Gastroesophageal sphincter (tissue), 4 donors: ENCODE measurements around the gene ARHGEF3. TPM values are rescaled to one million over a fixed set of nuclear protein-coding genes. Genes with fewer than 3 reads are reported as not detected.

Source experiments
- ATAC-seq: fragments of 150-250 bp; one replicate; pipeline ENCODE4 v1.9.1; 2016; ENCODE audit warnings: mild to moderate bottlenecking, moderate library complexity
- H3K27ac ChIP-seq, 4 donors: fragments of 200-600 bp; sonication (generic) in 3 of 4; 1 replicate in 3 of 4; 2 replicates in 1 of 4; pipeline ENCODE4 v1.5.1; 2016 to 2019
- H3K27me3 ChIP-seq: fragments of 200-600 bp; sonication (generic); one replicate; pipeline ENCODE4 v1.5.1; 2019
- H3K36me3 ChIP-seq, 2 donors: fragments of 200-600 bp; sonication (generic); one replicate each; pipeline ENCODE4 v1.5.1; 2019; ENCODE audit warnings: control low read depth in 1 of 2
- H3K4me1 ChIP-seq, 3 donors: fragments of 200-600 bp; sonication (generic); 1 replicate in 2 of 3; 2 replicates in 1 of 3; pipeline ENCODE4 v1.5.1; 2016 to 2019; ENCODE audit warnings: control low read depth in 2 of 3
- H3K4me3 ChIP-seq, 2 donors: fragments of 200-600 bp; sonication (generic); one replicate each; pipeline ENCODE4 v1.5.1; 2019; ENCODE audit warnings: mild to moderate bottlenecking in 1 of 2, moderate library complexity in 1 of 2
- H3K9me3 ChIP-seq, 3 donors: fragments of 200-600 bp; sonication (generic); one replicate each; pipeline ENCODE4 v1.5.1; 2017 to 2019; ENCODE audit warnings: control low read depth in 2 of 3
- EP300 ChIP-seq: sonication (generic); formaldehyde crosslinking; IDR thresholded peaks from one replicate; pipeline ENCODE4 v1.6.1; 2017; ENCODE audit warnings: antibody characterized with exemption, mild to moderate bottlenecking
- POLR2A ChIP-seq, 2 donors: fragments of 450-650 bp; IDR thresholded peaks; one replicate each; pipeline ENCODE4 v1.6.1; 2017; ENCODE audit warnings: antibody characterized with exemption in 2 of 2, mild to moderate bottlenecking in 2 of 2, moderate library complexity in 1 of 2
- POLR2AphosphoS5 ChIP-seq: sonication (generic); formaldehyde crosslinking; IDR thresholded peaks from one replicate; pipeline ENCODE4 v1.6.1; 2017; ENCODE audit warnings: antibody characterized with exemption
- WGBS, 2 donors: methylation state at CpG; one replicate each; pipeline ENCODE4 v1.1.5; 2018; ENCODE audit warnings: low coverage in 1 of 2; 5-methylcytosine and 5-hydroxymethylcytosine counted together
- total RNA-seq, 4 donors: library from RNA; depleted of rRNA; stranded (reverse); fragments of >200 nt; gene quantifications; one replicate each; pipeline ENCODE4 v1.1.0, GENCODE V29; 2016
- TF ChIP-seq, protein P1 (sequence below), 4 experiments: fragments of 200-600 bp in 2 of 4; fragments of 450-650 bp in 2 of 4; sonication (generic) in 1 of 4; IDR thresholded peaks; one replicate each; pipeline ENCODE4 v1.5.1; 2017 to 2019; ENCODE audit warnings: antibody characterized with exemption in 4 of 4, mild to moderate bottlenecking in 2 of 4, moderate library complexity in 2 of 4

Gene ARHGEF3
- total RNA-seq, 4 donors from 2014 or later, result 10.1 to 21.6 (median 10.5) TPM

DNA sequence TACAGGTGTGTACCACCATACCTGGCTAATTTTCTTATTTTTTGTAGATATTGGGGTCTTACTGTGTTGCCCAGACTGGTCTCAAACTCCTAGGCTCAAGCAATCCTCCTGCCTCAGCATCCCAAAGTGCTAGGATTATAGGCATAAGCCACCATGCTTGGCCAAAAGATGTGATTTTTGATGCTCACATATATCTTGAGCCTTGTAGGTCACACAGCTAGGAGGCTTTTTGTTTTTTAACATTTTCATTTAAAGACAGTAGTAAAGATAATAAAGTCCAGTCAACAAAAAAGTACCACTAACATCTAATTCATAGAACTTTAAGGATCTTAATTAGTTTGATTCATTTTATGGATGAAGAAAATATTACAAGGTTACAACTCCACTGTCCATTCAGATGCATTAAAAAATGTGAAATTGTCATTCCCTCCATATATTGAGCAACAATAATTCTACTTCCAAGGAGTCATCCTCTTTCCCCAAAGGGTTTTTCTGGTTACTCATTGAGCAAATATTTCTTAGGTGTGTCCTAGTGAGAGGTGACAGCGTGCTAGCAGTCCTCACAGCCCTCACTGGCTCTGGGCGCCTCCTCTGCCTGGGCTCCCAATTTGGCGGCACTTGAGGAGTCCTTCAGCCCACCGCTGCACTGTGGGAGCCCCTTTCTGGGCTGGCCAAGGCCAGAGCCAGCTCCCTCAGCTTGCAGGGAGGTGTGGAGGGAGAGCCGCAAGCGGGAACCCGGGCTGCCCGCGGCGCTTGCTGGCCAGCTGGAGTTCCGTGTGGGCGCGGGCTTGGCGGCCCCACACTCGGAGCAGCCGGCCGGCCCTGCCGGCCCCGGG lies 110.4 kb downstream of the ARHGEF3 start:
- no peaks in the 10 kb centered on the region for H3K27me3 ChIP-seq
- no peak overlapping the region for H3K4me3 ChIP-seq
- H3K27ac ChIP-seq, result no peak overlapping the region
- 73 to 100% methylated on average over 1 to 2 of the region's 19 CpGs for WGBS, 2 donors
- no peaks in the 10 kb centered on the region for H3K9me3 ChIP-seq
- TF ChIP-seq POLR2AphosphoS5 (no peak), POLR2A (IDR thresholded peaks at IDR 0.05) (no peak), EP300 (no peak)
- TF ChIP-seq, protein P1, sequence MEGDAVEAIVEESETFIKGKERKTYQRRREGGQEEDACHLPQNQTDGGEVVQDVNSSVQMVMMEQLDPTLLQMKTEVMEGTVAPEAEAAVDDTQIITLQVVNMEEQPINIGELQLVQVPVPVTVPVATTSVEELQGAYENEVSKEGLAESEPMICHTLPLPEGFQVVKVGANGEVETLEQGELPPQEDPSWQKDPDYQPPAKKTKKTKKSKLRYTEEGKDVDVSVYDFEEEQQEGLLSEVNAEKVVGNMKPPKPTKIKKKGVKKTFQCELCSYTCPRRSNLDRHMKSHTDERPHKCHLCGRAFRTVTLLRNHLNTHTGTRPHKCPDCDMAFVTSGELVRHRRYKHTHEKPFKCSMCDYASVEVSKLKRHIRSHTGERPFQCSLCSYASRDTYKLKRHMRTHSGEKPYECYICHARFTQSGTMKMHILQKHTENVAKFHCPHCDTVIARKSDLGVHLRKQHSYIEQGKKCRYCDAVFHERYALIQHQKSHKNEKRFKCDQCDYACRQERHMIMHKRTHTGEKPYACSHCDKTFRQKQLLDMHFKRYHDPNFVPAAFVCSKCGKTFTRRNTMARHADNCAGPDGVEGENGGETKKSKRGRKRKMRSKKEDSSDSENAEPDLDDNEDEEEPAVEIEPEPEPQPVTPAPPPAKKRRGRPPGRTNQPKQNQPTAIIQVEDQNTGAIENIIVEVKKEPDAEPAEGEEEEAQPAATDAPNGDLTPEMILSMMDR (IDR thresholded peaks at IDR 0.05), result no peak
- ATAC-seq, result no peak
- H3K36me3 ChIP-seq, result no peaks in the 10 kb centered on the region
- no peaks in the 10 kb centered on the region for H3K4me1 ChIP-seq

- no peaks in the 10 kb centered on the region for H3K9me3 ChIP-seq
- 100% methylated on average over 1 of the region's 1 CpG for WGBS, 2 donors
- no peaks in the 10 kb centered on the region for H3K27me3 ChIP-seq
- H3K27ac ChIP-seq, result no peak overlapping the region
- no peak for ATAC-seq
- no peaks in the 10 kb centered on the region for H3K4me1 ChIP-seq
- H3K4me3 ChIP-seq, result no peak overlapping the region
- TF ChIP-seq EP300, result no peak
- TF ChIP-seq POLR2A (IDR thresholded peaks at IDR 0.05), result no peak
- no peak for TF ChIP-seq POLR2AphosphoS5
- TF ChIP-seq, protein P1 (IDR thresholded peaks at IDR 0.05), result no peak
- H3K36me3 ChIP-seq, result no peaks in the 10 kb centered on the region
Measured at GRCh38 chr3:56689303-56689702, 112.4 kb downstream of the ARHGEF3 start.

- peaks cover 0 to 5% (median 0%) of the 10 kb centered on the region in 3 donors for H3K4me1 ChIP-seq
- no peak for ATAC-seq
- TF ChIP-seq POLR2AphosphoS5 (no peak), POLR2A (IDR thresholded peaks at IDR 0.05) (no peak), EP300 (no peak)
- TF ChIP-seq, protein P1 (IDR thresholded peaks at IDR 0.05), result no peak
- H3K27me3 ChIP-seq, result no peaks in the 10 kb centered on the region
- no peak overlapping the region for H3K27ac ChIP-seq
- H3K4me3 ChIP-seq, result no peak overlapping the region
- WGBS, 2 donors, result 65 to 67% methylated on average over 1 of the region's 1 CpG
- no peaks in the 10 kb centered on the region for H3K36me3 ChIP-seq
- H3K9me3 ChIP-seq, result no peaks in the 10 kb centered on the region
Measured at GRCh38 chr3:56688191-56688590, 113.6 kb downstream of the ARHGEF3 start.

DNA sequence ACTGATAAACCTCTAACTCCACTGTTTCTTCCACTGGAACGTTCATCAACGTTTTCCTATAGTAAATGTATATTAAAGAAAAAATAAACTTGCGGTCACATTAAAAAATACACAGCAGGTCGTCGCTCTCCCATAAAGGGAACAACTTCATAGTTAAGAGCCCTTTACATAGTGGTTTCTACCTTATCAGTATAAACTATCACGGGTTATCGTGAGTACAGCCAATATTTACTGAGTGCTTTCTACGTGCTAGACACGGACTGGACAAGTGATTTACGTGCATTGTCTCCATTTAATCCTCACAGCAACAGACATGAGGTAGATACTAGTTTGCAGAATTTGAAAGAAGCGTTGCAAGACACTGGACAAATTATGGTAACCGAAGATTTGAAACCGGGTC lies 117.7 kb downstream of the ARHGEF3 start:
- 94 to 95% methylated on average over 9 to 13 of the region's 13 CpGs for WGBS, 2 donors
- TF ChIP-seq, protein P1 (IDR thresholded peaks at IDR 0.05), result no peak
- no peak for TF ChIP-seq POLR2A (IDR thresholded peaks at IDR 0.05)
- Histone ChIP-seq H3K27ac (no peak overlapping the region), H3K27me3 (no peaks in the 10 kb centered on the region), H3K9me3 (no peaks in the 10 kb centered on the region), H3K4me1 (peaks cover 0 to 37% (median 6%) of the 10 kb centered on the region in 3 donors), H3K36me3 (no peaks in the 10 kb centered on the region), H3K4me3 (no peak overlapping the region)
- no peak for ATAC-seq
